Glutamatergic neuron (in vitro differentiated cells): ENCODE results near the gene SLC26A1. TPM values are rescaled to one million over a fixed set of nuclear protein-coding genes. Genes with fewer than 3 reads are reported as not detected.
"Not testable (repeated sequence)": the region's sequence is repeated elsewhere in the genome, so short reads cannot be mapped to it uniquely, and the experiment has no call there.

Source experiments
- DNase-seq: peaks from one replicate; pipeline ENCODE4 v3.0.0; 2022
- H3K27ac Mint-ChIP-seq: one replicate; pipeline ENCODE4 v1.8.0; 2020; ENCODE audit warnings: mild to moderate bottlenecking, mixed read lengths, inconsistent platforms; ENCODE audit not compliant: unreplicated experiment
- H3K27me3 Mint-ChIP-seq: one replicate; pipeline ENCODE4 v1.8.0; 2020; ENCODE audit warnings: mild to moderate bottlenecking, moderate library complexity, mixed read lengths, inconsistent platforms; ENCODE audit not compliant: unreplicated experiment
- H3K36me3 Mint-ChIP-seq: one replicate; pipeline ENCODE4 v1.8.0; 2020; ENCODE audit warnings: mild to moderate bottlenecking, mixed read lengths, inconsistent platforms; ENCODE audit not compliant: unreplicated experiment
- H3K4me1 Mint-ChIP-seq: one replicate; pipeline ENCODE4 v1.8.0; 2020; ENCODE audit warnings: mild to moderate bottlenecking, low read depth, mixed read lengths, inconsistent platforms; ENCODE audit not compliant: unreplicated experiment
- H3K4me3 Mint-ChIP-seq: one replicate; pipeline ENCODE4 v1.8.0; 2020; ENCODE audit warnings: mild to moderate bottlenecking, mixed read lengths, inconsistent platforms; ENCODE audit not compliant: unreplicated experiment
- H3K9me3 Mint-ChIP-seq: one replicate; pipeline ENCODE4 v1.8.0; 2020; ENCODE audit warnings: mild to moderate bottlenecking, moderate library complexity, mixed read lengths, inconsistent platforms; ENCODE audit not compliant: unreplicated experiment
- total RNA-seq: library from RNA; stranded (reverse); fragmentation: NEBNext Ultra II Directional; extraction: Animal tissue kit (Norgen Biotek cat#: 25700); gene quantifications from one replicate; pipeline ENCODE4 v1.2.1, GENCODE V29; 2021; ENCODE audit not compliant: unreplicated experiment
- TF ChIP-seq, protein P1 (sequence below): fragments of 200-600 bp; sonication (generic); IDR thresholded peaks from one replicate; pipeline ENCODE4 v1.5.0; 2021; ENCODE audit not compliant: partially characterized antibody, unreplicated experiment

SLC26A1 gene
- total RNA-seq, 1 donor from 2014 or later = 0.54 TPM

DNA sequence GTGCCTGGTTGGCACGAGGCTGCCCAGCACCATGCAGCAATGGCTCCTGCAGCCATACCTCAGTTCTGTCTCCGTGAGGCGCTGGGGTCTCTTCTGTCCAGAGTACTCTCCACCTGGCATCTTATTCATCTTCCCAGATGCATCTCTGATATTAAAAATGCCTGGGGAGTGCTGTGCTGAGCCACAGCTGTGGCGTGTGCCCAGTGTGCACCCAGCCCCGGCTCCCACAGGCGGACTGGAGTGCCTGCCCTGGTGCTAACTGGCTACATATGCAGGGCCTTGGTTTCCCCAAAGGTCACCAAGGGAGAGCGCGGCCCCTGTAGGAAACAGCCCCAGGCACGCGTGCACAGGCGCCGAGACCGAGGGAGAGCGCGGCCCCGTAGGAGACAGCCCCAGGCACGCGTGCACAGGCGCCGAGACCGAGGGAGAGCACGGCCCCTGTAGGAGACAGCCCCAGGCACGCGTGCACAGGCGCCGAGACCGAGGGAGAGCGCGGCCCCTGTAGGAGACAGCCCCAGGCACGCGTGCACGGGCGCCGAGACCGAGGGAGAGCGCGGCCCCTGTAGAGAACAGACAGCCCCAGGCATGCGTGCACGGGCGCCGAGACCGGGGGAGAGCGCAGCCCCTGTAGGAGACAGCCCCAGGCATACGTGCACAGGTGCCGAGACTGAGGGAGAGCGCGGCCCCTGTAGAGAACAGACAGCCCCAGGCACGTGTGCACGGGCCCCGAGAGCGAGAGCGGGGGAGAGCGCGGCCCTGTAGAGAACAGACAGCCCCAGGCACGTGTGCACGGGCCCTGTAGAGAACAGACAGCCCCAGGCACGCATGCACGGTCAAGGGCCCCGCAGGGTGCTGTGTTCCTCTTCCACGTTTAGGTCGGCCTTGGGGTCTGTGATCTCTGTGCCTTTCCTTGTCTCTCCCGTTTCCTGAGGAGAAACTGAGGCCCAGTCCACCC is 46.4 kb downstream of the SLC26A1 start:
- DNase-seq = no peak
- no peak overlapping the region for H3K4me3 Mint-ChIP-seq
- peaks cover 5% of the 10 kb centered on the region for H3K4me1 Mint-ChIP-seq
- peaks cover 2% of the 10 kb centered on the region for H3K9me3 Mint-ChIP-seq
- no peak overlapping the region for H3K27ac Mint-ChIP-seq
- H3K27me3 Mint-ChIP-seq = peaks cover 7% of the 10 kb centered on the region
- TF ChIP-seq, protein P1, sequence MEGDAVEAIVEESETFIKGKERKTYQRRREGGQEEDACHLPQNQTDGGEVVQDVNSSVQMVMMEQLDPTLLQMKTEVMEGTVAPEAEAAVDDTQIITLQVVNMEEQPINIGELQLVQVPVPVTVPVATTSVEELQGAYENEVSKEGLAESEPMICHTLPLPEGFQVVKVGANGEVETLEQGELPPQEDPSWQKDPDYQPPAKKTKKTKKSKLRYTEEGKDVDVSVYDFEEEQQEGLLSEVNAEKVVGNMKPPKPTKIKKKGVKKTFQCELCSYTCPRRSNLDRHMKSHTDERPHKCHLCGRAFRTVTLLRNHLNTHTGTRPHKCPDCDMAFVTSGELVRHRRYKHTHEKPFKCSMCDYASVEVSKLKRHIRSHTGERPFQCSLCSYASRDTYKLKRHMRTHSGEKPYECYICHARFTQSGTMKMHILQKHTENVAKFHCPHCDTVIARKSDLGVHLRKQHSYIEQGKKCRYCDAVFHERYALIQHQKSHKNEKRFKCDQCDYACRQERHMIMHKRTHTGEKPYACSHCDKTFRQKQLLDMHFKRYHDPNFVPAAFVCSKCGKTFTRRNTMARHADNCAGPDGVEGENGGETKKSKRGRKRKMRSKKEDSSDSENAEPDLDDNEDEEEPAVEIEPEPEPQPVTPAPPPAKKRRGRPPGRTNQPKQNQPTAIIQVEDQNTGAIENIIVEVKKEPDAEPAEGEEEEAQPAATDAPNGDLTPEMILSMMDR = no peak
- no peaks in the 10 kb centered on the region for H3K36me3 Mint-ChIP-seq

DNA sequence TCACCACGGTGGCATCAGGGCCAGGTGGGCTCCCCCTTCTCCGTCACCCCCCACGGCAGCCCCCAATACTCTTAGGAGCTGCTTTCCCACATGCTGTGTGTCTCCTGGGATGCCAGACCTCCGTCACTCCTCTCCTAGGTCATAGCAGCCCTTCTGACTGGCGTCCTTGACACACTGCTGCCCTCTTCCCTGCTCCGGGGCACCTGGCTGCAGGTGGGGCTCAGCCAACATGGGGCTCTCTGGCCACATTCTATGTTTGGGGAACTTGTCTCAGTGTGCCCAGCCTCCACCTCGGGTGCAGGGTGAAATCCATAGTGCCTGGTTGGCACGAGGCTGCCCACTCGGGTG is 47.1 kb downstream of the SLC26A1 start:
- H3K27ac Mint-ChIP-seq = no peak overlapping the region
- H3K4me3 Mint-ChIP-seq = no peak overlapping the region
- H3K36me3 Mint-ChIP-seq = no peaks in the 10 kb centered on the region
- peaks cover 6% of the 10 kb centered on the region for H3K27me3 Mint-ChIP-seq
- TF ChIP-seq, protein P1 = no peak
- H3K4me1 Mint-ChIP-seq = peaks cover 4% of the 10 kb centered on the region
- DNase-seq = no peak
- peaks cover 2% of the 10 kb centered on the region for H3K9me3 Mint-ChIP-seq

DNA sequence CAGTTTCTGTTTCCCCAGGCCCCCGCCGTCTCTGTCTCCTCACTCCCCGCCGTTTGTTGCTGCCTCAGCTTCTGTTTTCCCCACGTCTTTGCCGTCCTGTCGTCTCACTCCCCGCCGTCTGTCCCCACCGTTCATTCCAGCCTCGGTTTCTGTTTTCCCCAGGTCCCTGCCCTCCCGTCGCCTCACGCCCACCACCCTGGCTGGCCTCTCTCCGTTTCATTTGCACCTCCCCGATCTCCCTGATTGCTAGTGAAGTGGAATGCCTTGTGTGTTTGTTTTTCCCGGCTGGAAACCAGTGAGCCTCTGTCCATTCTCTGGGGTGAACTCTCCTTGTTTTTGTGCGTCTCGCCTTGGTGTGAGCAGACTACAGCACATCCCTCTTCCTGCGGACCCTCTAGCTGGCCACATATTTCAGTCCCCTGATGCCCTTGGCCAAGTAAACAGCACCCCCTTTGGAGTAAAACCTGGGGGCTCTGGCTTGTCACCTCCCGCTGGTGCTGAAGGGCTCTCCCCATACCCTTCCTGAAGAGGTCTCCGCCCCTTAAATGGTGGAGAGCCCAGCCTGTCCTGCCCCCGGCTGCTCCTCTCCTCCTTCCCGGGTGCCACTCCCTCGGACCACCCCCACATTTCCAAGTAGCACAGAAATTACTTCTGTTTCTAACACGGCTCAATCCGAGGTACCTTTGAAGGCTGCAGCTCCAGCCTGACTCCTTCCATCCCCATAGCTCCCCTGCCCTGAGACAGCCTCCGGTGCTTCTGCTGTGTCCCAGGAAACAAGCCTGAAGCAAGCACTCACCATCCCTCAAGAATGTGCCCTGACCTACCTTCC is 47.7 kb downstream of the SLC26A1 start:
- no peak overlapping the region for H3K4me3 Mint-ChIP-seq
- H3K9me3 Mint-ChIP-seq = peaks cover 2% of the 10 kb centered on the region
- no peaks in the 10 kb centered on the region for H3K36me3 Mint-ChIP-seq
- TF ChIP-seq, protein P1 = no peak
- H3K27ac Mint-ChIP-seq = no peak overlapping the region
- no peaks in the 10 kb centered on the region for H3K4me1 Mint-ChIP-seq
- H3K27me3 Mint-ChIP-seq = peaks cover 6% of the 10 kb centered on the region
- DNase-seq = no peak

DNA sequence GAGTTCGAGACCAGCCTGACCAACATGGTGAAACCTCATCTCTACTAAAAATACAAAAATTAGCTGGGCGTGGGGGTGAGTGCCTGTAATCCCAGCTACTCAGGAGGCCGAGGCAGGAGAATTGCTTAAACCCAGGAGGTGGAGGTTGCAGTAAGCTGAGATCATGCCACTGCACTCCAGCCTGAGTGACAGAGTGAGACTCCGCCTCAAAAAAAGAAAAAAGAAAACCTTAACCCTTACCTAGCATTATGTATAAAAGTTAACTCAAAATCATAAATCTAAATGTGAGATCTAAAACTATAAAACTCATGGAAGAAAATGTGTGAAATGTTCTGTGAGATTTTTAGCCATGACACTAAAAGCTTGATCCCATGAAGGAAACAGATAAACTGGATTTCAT is 53.7 kb downstream of the SLC26A1 start:
- H3K4me3 Mint-ChIP-seq, H3K27me3 Mint-ChIP-seq, H3K9me3 Mint-ChIP-seq, H3K4me1 Mint-ChIP-seq, H3K27ac Mint-ChIP-seq, H3K36me3 Mint-ChIP-seq, DNase-seq: not testable (repeated sequence)

Other genes starting within 250 kb of the SLC26A1 start
- 115 TPM for gene CPLX1, start 167.3 kb downstream of the SLC26A1 start, total RNA-seq
- 123 TPM for gene GAK, start 61.1 kb downstream of the SLC26A1 start, total RNA-seq
- gene TMEM175, start 60.9 kb downstream of the SLC26A1 start, total RNA-seq = 62.7 TPM
- gene DGKQ, start 19.8 kb downstream of the SLC26A1 start, total RNA-seq = 26.2 TPM
- 20.3 TPM for gene IDUA, start 6.4 kb downstream of the SLC26A1 start, total RNA-seq
- gene FGFRL1, start 18.2 kb upstream of the SLC26A1 start, total RNA-seq = 20.9 TPM
- 11.1 TPM for gene RNF212, start 120.2 kb upstream of the SLC26A1 start, total RNA-seq
- 769 TPM for gene SPON2, start 179.2 kb upstream of the SLC26A1 start, total RNA-seq